Natural killer cell (primary cell): Measurements from ENCODE around the gene HELT. TPM values are rescaled to one million over a fixed set of nuclear protein-coding genes. Genes with fewer than 3 reads are reported as not detected.

Source experiments
- ATAC-seq, 3 donors: fragments of 150-1000 bp in 2 of 3; fragments of 200-7000 bp in 1 of 3; cut with Tn5 transposase; 1 replicate in 1 of 3; 2 replicates in 2 of 3; pipeline ENCODE4 v1.10.0; 2021; ENCODE audit warnings: mild to moderate bottlenecking in 2 of 3, moderate library complexity in 2 of 3
- DNase-seq, 2 donors: peaks; one replicate each; pipeline versions ENCODE4 v3.0.0 to v3.0.0-alpha.2; 2013 to 2021; ENCODE audit warnings: mixed read lengths in 1 of 2
- H3K27ac ChIP-seq: one replicate; pipeline ENCODE4 v1.5.1; 2013; ENCODE audit warnings: mild to moderate bottlenecking, low read length
- H3K27me3 ChIP-seq: one replicate; pipeline ENCODE4 v1.6.1; 2013; ENCODE audit warnings: low read length; ENCODE audit not compliant: control insufficient read depth, insufficient read depth
- H3K36me3 ChIP-seq: one replicate; pipeline ENCODE4 v1.6.1; 2013; ENCODE audit warnings: low read length; ENCODE audit not compliant: control insufficient read depth, insufficient read depth
- H3K4me1 ChIP-seq: one replicate; pipeline ENCODE4 v1.6.1; 2013; ENCODE audit warnings: low read length; ENCODE audit not compliant: control insufficient read depth, insufficient read depth
- H3K4me3 ChIP-seq: one replicate; pipeline ENCODE4 v1.5.1; 2013; ENCODE audit warnings: low read length
- H3K9me3 ChIP-seq: one replicate; pipeline ENCODE4 v1.6.1; 2013; ENCODE audit warnings: low read length; ENCODE audit not compliant: control insufficient read depth, insufficient read depth
- H3K27ac Mint-ChIP-seq, 2 donors: one replicate each; pipeline ENCODE4 v1.8.0; 2022; ENCODE audit warnings: mild to moderate bottlenecking in 2 of 2, mixed read lengths in 2 of 2, moderate library complexity in 1 of 2
- H3K27me3 Mint-ChIP-seq, 2 donors: one replicate each; pipeline ENCODE4 v1.8.0; 2022; ENCODE audit warnings: low read depth in 2 of 2, mixed read lengths in 2 of 2
- H3K36me3 Mint-ChIP-seq: one replicate; pipeline ENCODE4 v1.8.0; 2022; ENCODE audit warnings: mixed read lengths
- H3K4me1 Mint-ChIP-seq, 2 donors: one replicate each; pipeline ENCODE4 v1.8.0; 2022; ENCODE audit warnings: mixed read lengths in 2 of 2
- H3K4me3 Mint-ChIP-seq: one replicate; pipeline ENCODE4 v1.8.0; 2022; ENCODE audit warnings: mild to moderate bottlenecking, moderate library complexity, mixed read lengths
- H3K9me3 Mint-ChIP-seq, 2 donors: one replicate each; pipeline ENCODE4 v1.8.0; 2022; ENCODE audit warnings: mixed read lengths in 2 of 2
- WGBS: methylation state at CpG from one replicate; pipeline ENCODE4 v1.1.7; 2013; ENCODE audit warnings: missing lambda C conversion rate; ENCODE audit not compliant: insufficient coverage; 5-methylcytosine and 5-hydroxymethylcytosine counted together
- intact Hi-C: fragments of 100-400 bp; cut with micrococcal nuclease; formaldehyde crosslinking; loops from one replicate; pipeline ENCODE4 v1.14.2; 2022
- total RNA-seq, 4 donors: library from RNA; stranded (reverse); fragments of 120-200 nt in 1 of 4; gene quantifications; one replicate each; pipeline versions ENCODE4 v1.2.3 to v1.2.4, GENCODE V29; 2013 to 2022
- TF ChIP-seq, protein P1 (sequence below): fragments of 200-600 bp; IDR thresholded peaks from one replicate; pipeline ENCODE4 v1.8.0; 2022; ENCODE audit warnings: antibody characterized with exemption

HELT gene
- total RNA-seq, 3 donors from 2014 or later (not counting 1 experiment from before 2014, with no cell fraction given) = not detected

DNA sequence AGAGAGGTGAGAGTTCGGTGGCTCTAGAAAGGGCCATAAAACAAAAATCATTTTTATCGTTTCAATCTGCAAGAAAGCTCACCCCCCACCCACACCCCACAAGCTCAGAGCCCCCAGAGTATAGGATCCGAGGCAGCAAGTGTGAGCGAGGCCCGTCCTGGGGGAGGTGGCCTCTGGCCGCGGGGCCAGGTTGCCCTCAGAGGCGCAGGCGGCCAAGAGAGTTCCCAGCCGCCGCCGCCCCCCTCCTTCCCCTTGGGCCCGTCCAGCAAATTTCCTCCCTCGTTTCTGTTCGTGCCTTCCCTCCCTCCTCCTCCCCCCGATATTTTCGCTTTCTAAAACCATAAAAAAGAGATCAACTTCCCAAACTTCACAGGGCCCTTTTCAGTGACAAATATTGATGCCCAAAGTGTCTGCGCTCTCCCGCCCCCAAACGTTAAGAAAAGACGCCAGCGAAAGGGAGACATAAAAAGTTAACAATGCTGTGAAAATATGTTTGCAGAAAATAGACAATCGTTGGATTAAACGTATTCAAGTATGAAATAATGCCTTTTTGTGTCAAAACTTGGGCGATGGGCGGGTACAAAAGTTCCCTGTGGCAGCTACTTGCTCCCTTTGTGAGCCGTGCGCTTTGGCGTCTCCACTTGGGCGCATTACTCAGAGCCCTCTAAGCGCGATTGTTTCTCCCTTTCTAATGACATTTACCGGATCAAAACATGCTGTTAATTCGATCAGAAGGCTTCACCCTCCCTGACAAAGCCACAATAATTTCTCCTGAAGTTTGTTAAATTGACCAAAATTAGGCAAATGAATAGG lies 1.1 kb upstream of the HELT start:
- Histone ChIP-seq H3K4me1 (no peaks in the 10 kb centered on the region), H3K36me3 (no peaks in the 10 kb centered on the region), H3K27ac (no peak overlapping the region), H3K4me3 (no peak overlapping the region), H3K27me3 (peaks cover 40% of the 10 kb centered on the region), H3K9me3 (no peaks in the 10 kb centered on the region)
- TF ChIP-seq, protein P1, sequence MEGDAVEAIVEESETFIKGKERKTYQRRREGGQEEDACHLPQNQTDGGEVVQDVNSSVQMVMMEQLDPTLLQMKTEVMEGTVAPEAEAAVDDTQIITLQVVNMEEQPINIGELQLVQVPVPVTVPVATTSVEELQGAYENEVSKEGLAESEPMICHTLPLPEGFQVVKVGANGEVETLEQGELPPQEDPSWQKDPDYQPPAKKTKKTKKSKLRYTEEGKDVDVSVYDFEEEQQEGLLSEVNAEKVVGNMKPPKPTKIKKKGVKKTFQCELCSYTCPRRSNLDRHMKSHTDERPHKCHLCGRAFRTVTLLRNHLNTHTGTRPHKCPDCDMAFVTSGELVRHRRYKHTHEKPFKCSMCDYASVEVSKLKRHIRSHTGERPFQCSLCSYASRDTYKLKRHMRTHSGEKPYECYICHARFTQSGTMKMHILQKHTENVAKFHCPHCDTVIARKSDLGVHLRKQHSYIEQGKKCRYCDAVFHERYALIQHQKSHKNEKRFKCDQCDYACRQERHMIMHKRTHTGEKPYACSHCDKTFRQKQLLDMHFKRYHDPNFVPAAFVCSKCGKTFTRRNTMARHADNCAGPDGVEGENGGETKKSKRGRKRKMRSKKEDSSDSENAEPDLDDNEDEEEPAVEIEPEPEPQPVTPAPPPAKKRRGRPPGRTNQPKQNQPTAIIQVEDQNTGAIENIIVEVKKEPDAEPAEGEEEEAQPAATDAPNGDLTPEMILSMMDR = no peak
- intact Hi-C loops = no loop called here
- no peak for DNase-seq
- H3K9me3 Mint-ChIP-seq = no peaks in the 10 kb centered on the region
- 5% methylated on average over 33 of the region's 34 CpGs for WGBS
- H3K4me3 Mint-ChIP-seq = no peak overlapping the region
- H3K36me3 Mint-ChIP-seq = no peaks in the 10 kb centered on the region
- no peak overlapping the region for H3K27ac Mint-ChIP-seq
- ATAC-seq = no peak
- peaks cover 0 to 4% of the 10 kb centered on the region in 2 donors for H3K4me1 Mint-ChIP-seq
- H3K27me3 Mint-ChIP-seq = peaks cover 59 to 72% of the 10 kb centered on the region in 2 donors

DNA sequence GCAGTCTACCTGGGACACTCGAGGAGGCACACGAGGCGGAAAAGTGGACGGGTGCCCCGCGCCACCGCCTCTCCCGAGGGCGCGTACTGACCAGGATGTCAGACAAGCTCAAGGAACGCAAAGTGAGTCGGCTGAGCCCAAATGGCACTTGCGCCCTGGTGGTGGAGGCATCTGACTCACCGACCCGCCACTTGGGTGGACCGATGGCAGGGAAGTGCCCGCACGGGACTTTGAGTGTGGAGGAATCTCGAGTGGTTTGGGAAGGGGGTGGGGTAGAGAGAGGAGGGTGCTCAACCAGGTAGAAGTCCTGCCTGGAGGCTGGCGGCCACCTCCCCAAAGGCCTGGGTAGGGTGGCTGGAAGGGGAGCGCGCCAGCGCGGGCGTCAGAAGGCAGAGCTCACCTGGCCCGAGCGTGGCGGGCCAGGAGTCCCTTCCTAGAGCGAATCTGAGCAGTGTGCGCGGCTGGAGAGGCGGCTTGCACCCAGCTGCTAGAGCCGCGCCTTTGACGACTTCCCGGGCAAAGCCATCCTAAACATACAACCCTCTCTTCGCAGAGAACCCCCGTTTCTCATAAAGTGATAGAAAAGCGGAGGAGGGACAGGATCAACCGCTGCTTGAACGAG lies 655 bp downstream of the HELT start:
- Mint-ChIP-seq H3K27ac (no peak overlapping the region), H3K36me3 (no peaks in the 10 kb centered on the region), H3K27me3 (peaks cover 60 to 80% of the 10 kb centered on the region in 2 donors), H3K9me3 (no peaks in the 10 kb centered on the region), H3K4me1 (peaks cover 0 to 4% of the 10 kb centered on the region in 2 donors), H3K4me3 (no peak overlapping the region)
- 6% methylated on average over 39 of the region's 41 CpGs for WGBS
- intact Hi-C loops = no loop called here
- no peak for DNase-seq
- TF ChIP-seq, protein P1 = no peak
- H3K27me3 ChIP-seq = peaks cover 38% of the 10 kb centered on the region
- no peaks in the 10 kb centered on the region for H3K36me3 ChIP-seq
- no peak overlapping the region for H3K27ac ChIP-seq
- no peaks in the 10 kb centered on the region for H3K9me3 ChIP-seq
- no peaks in the 10 kb centered on the region for H3K4me1 ChIP-seq
- H3K4me3 ChIP-seq = no peak overlapping the region
- ATAC-seq = no peak

DNA sequence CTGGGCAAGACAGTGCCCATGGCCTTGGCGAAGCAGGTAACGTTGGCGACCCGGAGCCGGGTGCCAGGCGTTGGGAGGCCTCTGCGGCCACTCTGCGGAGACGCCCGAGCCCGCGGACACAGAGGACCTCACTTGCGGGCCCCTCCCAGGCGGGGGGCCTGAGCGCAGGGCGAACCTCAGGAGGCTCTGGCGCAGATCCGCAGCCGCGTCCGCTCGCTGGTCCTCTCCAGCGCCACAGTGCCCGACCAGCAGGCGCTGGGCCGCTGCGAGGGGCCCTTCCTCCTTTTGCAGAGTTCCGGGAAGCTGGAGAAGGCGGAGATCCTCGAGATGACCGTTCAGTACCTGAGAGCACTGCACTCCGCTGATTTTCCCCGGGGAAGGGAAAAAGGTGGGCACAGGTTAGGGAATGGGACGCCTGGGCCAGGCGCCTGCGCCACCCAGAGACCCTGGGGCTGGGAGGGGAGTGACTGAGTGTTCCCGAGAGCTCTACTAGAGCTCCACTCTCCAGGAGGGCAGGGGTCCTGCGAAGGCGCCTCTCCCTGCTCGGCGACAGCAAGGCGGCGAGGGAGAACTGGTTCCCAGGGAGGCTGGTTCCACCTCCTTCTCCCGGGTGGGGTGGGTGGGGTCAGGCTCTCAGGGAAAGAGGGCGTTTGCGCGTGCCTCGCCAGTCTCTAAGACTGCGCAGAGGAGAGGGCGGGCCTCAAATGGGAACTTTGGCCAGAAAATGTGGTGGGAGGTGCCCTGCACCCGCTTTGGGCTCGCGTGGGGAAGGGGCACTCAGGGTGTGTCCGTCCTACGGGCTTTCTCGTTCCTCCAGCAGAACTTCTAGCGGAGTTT lies 1.4 kb downstream of the HELT start:
- TF ChIP-seq, protein P1 = no peak
- no peak overlapping the region for H3K4me3 ChIP-seq
- no peaks in the 10 kb centered on the region for H3K9me3 ChIP-seq
- no peak overlapping the region for H3K27ac ChIP-seq
- H3K36me3 ChIP-seq = no peaks in the 10 kb centered on the region
- peaks cover 38% of the 10 kb centered on the region for H3K27me3 ChIP-seq
- ATAC-seq = no peak
- H3K36me3 Mint-ChIP-seq = no peaks in the 10 kb centered on the region
- peaks cover 56 to 81% of the 10 kb centered on the region in 2 donors for H3K27me3 Mint-ChIP-seq
- peaks cover 0 to 4% of the 10 kb centered on the region in 2 donors for H3K4me1 Mint-ChIP-seq
- H3K4me1 ChIP-seq = no peaks in the 10 kb centered on the region
- H3K4me3 Mint-ChIP-seq = no peak overlapping the region
- 3% methylated on average over 57 of the region's 57 CpGs for WGBS
- DNase-seq = no peak
- H3K27ac Mint-ChIP-seq = no peak overlapping the region
- intact Hi-C loops = no loop called here
- H3K9me3 Mint-ChIP-seq = no peaks in the 10 kb centered on the region
